HG03575 (cell line): ENCODE data around the gene DNAH2.
"Not testable (repeated sequence)": the region's sequence is repeated elsewhere in the genome, so short reads cannot be mapped to it uniquely, and the experiment has no call there.

ENCODE experiments used
- ATAC-seq: cut with Tn5 transposase; IDR thresholded peaks from one replicate; pipeline ENCODE4 v1.9.1; 2021; ENCODE audit not compliant: unreplicated experiment, insufficient number of reproducible peaks, low FRiP score; ENCODE audit errors: extremely low read depth

The DNAH2 gene

DNA sequence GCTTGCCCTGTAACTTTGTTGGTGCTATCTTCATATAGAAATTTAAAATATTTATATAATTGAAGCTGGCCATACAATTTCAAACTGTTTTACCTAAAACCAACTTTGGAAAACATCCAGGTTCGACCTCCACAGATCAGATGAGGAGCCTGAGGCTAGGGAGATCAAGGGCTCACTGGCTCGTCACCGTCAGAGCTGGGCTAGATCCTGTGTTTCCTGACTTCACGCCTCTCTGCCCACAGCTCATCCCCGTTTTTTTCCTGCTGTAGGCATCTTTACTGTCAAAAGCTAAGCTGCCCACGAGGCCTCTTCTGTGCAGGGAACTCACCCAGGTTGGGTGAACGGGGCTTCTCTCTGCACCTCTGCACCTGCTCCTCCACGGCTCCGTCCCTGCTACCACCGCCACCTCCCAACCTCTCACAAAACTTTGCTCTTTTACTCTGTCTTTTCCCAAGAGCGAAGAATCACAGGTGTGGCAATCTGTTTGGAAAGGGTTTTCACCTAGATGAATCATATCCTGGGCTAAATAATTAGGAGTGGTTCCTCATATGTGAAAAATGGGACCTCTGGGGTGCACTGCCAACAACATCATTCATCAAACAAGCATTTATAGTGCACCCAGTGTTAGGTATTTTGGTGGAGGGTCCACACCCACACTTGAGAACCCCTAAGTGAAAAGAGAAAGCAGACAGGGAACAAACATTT is 91.7 kb downstream of the DNAH2 start:
- ATAC-seq = no peak

DNA sequence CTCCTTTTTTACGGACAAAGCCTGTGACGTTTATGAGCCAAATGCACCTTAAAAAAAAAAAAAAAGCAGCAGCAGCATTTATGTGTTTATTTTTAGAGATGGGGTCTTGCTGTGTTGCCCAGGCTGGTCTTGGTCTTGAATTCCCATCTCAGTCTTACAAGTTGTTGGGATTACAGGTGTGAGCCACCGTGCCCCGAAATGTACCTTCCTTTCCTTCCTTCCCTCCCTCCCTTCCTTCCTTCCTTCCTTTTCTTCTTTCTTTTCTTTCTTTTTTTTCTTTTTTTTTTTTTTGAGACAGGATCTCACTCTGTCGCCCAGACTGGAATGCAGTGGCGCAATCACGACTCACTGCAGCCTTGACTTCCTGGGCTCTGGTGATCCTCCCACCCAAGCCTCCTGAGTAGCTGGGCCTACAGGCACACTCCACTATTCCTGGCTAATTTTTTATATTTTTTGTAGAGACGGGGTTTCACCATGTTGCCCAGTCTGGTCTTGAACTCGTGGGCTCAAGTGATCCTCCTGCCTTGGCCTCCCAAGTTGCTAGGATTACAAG is 92.3 kb downstream of the DNAH2 start:
- ATAC-seq = not testable (repeated sequence)

DNA sequence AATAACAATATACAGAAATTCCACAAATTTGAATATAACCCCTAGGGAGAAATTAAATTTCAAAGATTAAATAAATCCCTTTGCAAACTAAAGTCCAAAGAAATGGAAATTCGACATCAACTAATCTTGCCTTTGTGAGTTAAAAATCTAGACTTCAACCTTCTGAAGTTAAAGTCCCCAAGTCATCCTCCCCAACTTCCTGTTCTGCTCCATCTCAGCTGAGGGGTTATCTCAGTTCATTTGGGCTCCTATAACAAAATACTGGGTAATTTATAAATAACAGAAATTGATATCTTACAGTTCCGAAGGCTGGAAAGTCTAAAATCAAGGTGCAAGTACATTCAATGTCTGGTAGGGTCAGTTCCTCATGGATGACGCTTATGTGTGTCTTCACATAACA is 93.7 kb downstream of the DNAH2 start:
- no peak for ATAC-seq

DNA sequence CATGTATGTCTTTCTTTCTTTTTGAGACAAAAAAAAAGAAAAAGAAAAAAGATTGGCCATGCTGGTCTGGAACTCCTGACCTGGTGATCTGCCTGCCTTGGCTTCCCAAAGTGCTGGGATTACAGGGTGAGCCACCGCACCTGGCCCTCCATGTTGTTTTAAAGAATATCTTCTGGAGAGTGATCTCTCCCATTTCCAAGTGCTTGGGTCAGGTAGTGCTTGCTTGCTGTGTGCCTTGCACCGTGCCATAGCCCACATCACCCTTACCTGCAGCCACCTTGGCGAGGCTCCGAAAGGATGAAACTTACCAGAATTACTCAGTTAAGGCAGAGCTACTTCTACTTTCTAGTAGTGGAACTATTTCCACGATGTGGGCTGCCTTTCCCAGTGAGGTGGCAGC is 97.4 kb downstream of the DNAH2 start:
- ATAC-seq = no peak

DNA sequence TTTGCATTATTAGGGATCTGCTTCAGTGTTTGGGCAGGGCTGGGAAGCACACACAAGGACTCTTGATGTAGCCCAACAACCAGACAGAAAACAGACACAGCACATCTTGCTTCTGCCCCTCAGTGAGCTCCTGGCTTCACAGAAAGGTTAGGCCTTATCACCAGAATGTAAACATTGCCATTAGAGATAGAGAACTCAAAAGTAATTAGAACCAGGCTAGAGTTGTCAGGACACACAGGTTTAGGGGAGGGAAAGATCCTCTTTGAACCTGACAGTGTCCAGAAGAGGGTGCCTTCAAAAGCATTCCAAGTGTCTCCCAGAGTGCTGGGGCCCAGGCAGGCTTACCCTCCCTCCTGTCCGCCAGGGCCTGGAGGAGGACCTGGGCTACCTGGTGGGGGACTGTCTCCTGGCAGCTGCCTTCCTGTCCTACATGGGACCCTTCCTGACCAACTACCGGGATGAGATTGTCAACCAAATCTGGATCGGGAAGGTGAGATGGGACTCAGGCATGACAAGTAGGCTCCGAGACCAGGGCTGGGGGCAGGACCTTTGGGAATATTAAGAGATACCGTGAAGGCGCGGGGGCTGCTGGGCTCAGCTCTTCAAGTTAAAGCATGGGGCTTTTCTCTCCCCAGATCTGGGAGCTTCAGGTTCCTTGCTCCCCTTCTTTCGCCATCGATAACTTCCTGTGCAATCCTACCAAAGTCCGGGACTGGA is 99.5 kb downstream of the DNAH2 start:
- ATAC-seq = no peak

DNA sequence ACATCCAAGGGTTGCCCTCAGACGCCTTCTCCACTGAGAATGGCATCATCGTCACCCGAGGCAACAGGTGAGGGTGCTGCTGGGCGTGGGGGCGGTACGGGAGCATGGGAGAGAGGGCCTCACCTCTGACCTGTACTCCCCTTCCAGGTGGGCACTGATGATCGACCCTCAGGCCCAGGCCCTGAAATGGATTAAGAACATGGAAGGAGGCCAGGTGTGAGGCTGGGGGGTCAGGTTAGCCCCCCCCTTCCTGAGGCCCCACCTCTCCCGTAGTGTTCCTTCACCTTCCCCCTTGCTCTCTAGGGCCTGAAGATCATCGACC is 100.1 kb downstream of the DNAH2 start:
- ATAC-seq = no peak

DNA sequence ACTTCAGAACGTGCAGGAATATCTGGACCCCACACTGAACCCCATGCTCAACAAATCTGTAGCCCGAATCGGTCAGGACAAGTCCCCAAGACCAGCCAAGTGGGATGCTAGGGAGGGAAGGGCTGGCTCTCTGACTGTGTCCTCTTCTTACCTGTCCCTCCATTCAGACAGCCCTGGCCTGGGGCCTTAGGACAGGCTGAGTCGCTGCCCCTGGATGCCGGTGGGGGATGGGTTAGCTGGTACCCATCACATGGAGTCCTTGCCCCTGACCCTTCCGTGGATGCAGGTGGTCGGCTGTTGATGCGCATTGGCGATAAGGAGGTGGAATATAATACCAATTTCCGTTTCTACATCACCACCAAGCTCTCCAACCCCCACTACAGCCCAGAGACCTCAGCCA is 100.5 kb downstream of the DNAH2 start:
- no peak for ATAC-seq

DNA sequence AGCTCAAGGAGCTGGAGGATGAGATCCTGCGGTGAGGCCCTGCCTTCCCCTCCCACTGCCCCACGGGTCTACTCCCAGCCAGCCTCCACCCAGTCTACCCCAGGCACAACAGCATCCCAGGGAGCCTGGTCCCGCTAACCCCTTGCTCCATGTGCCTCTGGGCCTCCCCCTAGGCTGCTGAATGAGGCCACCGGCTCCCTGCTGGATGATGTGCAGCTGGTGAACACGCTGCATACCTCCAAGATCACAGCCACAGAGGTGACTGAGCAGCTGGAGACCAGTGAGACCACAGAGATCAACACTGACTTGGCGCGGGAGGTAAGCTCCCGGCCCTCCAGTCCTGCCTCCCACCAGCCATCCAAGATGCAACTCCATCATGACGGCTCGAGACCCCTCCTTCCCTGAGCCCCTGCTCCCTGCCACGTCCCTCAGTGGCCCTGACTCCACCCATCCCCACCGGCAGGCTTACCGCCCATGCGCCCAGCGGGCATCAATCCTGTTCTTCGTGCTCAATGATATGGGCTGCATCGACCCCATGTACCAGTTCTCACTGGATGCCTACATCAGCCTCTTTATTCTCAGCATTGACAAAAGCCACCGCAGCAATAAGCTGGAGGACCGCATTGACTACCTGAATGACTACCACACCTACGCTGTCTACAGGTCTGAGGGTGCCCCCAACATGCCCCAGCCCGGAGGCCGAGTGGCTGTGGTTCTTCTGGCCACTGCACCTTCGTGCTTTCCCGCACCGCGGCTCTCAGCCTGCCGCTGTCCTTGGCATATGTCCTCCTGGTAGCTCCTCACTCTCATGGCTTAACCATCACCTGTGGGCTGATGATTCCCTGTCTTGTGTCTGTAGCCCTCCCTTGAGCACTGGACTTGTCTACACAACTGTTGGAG is 101.5 kb downstream of the DNAH2 start:
- ATAC-seq = no peak

DNA sequence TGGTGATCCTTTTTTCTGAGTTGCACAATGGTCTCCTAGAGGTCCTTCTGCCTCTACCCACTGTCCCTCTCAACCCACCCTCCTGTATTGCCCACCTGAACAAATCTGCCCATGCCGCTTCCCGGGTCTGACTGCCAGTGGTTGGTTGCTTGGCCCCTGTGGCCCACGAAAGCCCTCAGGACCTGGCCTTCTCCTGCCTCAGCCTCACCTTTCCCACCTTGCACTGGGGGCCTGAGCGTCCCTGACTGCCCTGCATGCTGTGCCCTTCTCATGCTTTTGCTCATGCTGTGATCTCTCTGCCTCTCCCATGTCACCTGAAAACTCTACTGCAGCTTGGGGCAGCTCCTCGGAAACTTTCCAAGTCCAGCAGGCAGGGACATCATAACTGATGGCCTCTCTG is 102.7 kb downstream of the DNAH2 start:
- no peak for ATAC-seq

DNA sequence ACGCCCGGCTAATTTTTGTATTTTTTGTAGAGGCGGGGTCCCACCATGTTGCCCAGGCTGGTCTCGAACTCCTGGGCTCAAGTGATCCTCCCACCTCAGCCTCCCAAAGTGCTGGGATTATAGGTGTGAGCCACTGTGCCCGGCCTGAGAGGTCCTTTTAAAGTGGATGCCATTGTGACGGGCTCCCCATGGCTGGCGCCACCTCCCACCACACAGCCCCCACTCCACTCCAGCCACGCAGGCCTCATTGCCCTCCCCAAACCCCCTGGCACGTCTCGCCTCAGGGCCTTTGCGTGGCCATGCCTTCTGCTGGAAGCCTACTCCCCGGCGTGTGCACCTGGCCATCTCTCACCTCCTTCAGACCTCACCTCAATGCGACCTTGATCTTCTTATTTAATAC is 104.6 kb downstream of the DNAH2 start:
- no peak for ATAC-seq

DNA sequence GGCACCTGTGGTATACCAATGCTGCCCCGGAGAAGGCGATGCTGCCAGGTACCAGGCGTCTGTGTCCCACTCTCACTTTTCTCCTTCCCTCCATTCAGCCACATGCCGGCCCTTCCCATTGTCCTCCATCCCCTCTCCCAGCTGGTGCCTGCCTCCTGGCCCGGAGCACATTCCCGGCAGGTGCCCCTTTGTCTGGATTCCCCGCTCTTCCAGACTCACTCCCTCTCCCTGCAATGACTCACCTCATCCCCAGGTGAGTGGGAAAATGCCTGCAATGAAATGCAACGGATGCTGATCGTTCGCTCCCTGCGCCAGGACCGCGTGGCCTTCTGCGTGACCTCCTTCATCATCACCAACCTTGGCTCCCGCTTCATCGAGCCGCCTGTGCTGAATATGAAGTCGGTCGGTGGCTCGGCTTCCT is 106.0 kb downstream of the DNAH2 start:
- ATAC-seq = no peak

DNA sequence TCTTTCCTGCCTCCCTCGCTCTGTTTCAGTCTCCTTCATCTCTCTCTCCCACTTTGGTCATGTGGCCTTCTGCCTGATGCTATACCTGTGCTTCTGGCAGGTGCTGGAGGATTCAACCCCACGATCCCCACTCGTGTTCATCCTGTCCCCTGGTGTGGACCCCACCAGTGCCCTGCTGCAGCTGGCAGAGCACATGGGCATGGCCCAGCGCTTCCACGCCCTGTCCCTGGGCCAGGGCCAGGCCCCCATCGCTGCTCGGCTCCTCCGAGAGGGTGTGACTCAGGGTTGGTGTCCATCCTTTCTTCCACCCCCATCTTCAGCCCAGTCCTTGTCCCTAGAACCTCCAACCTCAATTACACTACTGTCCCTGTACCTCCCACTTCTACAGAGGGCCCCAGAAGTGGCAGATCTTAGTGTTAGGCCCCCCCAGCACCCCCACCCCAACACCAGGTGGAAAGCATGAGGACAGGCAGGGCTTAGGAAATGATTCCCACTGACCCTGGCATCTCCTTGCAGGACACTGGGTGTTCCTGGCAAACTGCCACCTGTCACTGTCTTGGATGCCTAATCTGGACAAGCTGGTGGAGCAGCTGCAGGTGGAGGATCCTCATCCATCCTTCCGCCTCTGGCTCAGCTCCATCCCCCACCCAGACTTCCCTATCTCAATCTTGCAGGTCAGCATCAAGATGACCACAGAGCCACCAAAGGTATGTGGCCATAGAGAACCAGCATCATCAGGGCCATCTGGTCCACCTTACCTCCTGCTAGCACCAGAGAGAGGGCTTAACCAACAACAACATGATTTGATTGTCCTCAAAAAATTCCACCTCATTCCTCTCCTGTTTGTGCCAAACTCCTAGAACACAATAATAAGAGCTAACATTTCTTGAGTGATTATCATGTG is 106.7 kb downstream of the DNAH2 start:
- no peak for ATAC-seq

DNA sequence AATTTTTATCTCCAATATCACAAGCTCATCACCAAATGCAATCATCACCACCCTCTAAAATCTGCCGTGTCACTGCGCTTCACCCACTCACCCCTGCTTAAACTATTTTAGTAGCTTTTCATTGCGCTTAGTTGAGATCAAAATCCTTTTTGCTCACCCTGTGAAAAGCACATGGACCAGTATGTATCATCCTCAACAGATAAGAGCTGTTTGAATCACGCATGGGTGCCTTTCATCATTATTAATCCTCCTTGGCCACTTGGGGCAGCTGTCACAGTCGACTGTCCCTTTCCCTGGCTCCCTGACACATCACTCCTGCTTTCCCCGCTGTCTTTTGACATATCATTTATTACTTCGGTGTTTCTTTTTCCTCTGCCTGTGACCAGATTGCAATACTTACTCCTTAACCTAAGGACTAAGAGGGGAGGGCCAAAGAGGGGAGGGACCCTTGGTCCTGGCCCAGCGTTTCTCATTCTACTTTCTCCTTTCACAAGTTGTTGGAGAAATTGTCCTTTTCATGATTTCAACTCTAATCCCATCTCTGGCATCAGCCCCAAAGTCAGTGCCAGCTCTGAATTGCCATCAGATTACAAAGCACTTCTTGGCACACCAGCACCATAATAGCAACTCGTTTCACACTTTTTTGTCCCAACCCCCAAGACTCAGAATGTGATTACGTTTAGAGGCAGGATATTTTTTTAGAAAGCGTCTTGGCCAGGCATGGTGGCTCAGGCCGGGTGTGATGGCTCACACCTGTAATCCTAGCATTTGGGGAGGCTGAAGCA is 107.9 kb downstream of the DNAH2 start:
- ATAC-seq = no peak

DNA sequence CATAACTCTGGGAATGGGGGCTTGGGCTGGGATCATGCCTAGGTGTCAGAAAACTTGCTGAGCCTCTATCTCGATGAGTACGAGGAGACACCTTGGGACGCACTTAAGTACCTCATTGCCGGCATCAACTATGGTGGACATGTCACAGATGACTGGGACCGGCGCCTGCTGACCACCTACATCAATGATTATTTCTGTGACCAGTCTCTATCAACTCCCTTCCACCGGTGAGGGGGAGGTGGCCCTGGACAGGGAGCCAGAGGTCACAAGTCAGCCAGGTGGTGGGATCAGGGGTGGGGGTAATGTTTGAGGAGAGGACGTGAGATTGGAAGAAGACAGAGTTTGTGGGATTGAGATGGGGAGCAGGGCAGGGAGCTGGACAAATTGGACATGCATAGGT is 113.1 kb downstream of the DNAH2 start:
- ATAC-seq = no peak

DNA sequence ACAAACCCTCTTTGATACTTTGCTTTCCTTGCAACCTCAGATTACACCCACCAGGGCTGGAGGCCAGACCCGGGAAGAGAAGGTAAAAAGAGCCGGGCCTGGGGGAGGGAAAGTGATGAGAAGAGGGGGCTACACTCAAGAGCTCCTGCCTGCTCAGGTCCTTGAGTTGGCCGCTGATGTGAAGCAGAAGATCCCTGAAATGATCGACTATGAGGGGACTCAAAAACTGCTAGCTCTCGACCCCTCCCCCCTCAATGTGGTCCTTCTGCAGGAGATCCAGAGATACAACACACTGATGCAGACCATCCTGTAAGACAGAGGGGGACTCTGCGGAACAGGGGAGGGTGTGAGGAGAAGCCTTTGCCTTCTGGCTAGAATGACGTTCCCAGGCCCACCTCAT is 113.7 kb downstream of the DNAH2 start:
- no peak for ATAC-seq

DNA sequence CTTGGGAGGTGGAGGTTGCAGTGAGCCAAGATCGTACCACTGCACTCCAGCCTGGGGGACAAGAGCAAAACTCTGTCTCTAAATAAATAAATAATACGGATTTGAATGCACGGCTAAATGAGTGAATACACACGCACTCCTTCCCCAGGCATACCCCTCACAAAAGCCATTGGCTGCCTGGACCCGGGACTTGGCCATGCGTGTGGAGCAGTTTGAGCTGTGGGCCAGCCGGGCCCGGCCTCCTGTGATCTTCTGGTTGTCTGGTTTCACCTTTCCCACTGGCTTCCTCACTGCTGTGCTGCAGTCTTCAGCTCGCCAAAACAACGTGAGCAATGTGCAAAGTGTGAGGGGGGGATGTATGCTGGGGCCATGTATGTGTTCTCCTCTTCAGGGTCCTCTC is 114.9 kb downstream of the DNAH2 start:
- no peak for ATAC-seq

DNA sequence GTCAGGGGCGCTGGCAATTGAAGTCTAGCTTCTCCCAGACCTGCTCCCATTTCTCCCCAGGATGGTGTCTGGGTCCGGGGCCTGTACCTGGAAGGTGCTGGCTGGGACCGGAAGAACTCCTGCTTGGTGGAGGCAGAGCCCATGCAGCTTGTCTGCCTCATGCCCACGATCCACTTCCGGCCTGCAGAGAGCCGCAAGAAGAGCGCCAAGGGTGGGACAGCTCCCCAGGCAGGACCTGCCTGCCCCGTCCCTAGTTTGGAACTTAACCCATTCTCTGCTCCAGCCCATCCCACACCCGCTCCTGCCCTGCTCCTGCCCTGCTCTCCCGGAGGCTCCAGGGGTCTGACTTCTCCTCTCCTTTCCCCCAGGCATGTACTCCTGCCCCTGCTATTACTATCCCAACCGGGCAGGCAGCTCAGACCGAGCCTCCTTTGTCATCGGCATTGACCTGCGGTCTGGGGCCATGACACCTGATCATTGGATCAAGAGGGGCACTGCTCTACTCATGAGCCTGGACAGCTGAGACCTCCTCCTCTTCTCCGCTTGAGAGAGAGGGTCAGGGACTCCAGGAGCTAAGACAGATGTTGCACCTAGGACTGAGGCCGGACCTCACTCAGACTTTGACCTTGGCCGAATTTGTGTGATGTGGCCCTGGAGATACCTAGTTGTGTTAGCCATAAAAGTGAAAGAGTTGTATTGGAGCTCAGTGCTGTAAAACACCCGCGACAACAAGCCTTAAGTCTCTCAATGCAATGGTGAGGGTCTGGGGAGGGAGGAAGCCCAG is 115.7 kb downstream of the DNAH2 start:
- ATAC-seq = no peak
